GM19025 (cell line): ENCODE data around the gene TPBGL.

Experiments
- ATAC-seq: cut with Tn5 transposase; IDR thresholded peaks from one replicate; pipeline ENCODE4 v1.9.1; 2021; ENCODE audit warnings: mild to moderate bottlenecking, low read depth, moderate library complexity; ENCODE audit not compliant: unreplicated experiment

TPBGL gene

DNA sequence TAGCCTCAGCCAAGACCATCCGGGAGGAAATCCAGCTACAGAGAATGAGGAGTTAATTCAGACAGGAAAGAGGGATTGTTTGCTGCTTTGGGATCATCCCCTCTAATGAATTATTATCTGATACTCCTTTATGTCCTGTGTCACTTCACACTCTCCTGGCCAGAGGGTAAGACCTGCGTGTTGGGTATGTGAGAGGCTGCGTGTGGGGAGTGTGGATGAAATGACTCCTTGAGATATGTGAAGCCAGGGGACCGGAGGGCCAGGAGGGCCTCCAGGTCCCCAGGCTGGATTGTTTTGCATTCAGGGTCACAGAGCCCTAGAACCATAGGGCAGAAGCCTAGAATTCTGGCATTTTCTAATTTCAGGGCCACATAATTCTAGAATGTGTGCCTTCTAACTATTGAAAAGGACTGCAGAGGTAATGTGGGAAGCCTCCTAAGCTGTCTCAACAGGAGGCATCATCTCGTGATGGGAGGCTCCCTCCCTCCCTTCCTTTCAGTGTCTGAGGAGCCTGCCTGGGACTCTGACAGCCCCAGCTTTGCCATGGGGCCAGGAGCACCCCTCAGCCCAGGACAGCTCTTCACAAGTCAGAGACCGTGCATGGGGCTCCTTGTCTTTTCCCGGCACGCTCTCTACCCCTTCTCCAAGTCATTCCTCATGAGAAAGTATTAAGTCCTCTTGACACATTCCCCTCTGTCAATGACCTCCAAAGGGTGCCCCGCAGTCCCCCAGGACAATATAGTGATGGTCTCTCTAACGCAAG is 3.7 kb downstream of the TPBGL start:
- ATAC-seq, result no peak

DNA sequence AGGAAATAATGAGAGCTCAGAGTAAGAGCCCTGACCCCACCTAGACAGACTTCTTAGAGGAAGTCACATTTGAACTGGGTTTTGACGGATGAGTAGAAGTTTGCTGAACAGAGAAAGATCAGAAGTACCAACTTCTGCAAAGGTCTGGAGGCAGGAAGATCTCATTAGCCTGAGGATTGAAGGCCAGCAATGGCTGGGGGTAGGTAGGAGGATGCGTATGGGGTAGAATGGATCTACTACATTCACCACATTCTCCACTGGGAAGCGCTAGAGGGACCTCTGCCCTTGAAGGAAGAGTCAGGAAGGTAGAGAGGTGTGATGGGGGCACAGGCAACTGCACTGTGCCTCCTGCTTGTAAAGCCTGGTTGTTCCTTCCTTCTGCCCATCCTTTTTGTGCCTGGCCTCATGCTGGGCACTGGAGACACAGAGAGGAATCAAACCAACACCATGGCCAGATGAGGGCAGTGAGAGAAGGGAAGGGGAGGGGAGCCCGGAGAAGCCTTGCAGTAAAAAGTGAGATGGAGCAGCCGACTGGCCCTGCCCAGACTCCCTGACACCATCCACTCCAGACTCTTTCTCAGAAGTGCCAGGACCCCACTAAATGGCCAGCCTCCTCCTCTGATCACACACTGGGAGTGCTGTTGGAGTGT is 4.9 kb downstream of the TPBGL start:
- ATAC-seq, result no peak

DNA sequence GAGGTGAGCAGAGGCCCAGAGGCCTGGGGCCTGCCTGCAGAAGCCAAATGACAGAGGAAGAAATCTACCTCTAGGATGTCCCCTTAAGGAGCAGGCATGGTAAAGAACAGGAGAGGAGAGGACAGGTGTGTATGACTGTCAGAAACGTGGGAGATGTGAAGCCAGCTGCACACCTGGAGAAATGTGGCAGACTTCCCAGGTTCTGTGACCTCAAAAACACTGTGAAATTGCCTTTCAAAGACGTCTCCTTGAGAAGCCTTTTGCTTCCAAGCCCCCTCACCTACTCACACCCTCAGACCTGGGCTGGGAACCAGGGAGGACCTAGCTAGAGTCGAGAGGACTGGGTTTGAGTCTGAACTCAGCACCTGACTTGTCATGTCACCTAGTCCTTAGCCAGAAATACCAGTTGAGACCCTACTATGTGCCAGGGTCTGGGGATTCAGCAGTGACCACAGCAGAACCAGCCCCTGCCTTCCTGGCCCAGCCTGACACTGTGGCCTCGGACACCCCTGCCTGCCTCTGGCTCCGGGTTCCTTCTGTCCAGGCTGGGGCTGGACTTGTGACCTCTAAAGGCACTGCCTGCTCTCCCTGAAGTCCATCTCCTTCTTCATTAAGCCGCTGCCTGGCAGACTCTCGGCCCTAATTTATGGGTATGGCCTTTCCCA is 5.6 kb downstream of the TPBGL start:
- no peak for ATAC-seq

DNA sequence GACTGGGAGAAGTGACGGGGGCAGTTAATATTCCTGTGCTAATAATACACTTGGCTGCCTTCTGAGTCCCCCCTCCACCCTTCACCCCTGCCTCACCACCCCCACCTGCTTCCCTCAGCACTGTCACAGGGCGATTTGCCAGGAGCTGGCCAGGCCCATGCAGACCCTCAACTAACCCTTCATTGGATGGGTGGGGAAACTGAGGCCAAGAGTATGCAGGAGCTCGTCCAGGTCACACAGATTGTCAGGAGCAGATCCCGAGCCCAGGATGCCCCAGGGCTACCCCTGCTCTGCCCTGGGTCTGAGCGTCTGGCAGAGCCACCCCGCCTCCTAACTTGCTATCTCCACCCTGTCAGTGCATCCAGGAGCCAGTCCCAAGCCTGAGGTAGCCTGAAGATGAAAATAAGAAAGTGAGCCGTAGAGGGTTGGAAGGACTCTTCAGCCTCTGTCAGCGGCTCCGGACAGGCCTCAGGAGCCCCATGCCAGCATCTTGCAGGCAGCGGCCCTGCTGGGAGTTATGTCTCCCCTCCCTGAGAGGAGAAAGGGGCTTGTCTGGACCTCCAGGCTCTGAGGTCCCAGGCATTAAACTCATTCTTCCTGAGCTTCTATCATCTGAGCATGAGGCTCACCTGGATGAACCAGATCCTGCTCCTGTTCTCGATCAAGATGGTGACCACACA is 6.2 kb downstream of the TPBGL start:
- no peak for ATAC-seq

DNA sequence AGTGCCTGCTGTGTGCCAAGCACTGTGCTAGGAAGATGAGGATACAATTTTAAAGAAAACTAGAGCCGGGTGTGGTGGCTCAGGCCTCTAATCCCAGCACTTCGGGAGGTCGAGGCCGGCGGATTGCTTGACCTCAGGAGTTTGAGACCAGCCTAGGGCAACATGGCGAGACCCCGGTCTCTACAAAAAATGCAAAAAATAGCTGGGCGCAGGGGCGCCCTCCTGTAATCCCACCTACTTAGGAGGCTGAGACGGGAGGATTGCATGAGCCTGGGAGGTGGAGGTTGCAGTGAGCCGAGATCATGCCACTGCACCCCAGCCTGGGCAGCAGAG is 8.3 kb downstream of the TPBGL start:
- no peak for ATAC-seq

DNA sequence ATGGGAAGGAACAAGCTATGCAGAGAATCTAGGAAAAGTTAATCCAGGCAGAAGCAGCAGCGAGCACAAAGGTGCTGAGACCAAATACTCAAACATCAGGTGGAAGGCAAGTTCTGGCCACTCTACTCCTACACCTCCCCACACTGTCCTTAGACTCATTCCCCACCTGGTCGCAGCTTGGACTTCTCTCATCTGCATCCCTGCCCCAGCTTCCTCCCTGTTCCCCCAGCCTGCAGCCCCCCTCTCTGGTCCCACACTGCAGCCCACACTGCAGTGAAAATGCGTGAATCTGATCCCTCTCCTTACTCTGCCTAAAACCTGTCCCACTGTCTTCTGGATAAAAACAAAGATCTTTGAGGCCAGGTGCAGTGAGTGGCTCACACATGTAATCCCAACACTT is 9.1 kb downstream of the TPBGL start:
- no peak for ATAC-seq

DNA sequence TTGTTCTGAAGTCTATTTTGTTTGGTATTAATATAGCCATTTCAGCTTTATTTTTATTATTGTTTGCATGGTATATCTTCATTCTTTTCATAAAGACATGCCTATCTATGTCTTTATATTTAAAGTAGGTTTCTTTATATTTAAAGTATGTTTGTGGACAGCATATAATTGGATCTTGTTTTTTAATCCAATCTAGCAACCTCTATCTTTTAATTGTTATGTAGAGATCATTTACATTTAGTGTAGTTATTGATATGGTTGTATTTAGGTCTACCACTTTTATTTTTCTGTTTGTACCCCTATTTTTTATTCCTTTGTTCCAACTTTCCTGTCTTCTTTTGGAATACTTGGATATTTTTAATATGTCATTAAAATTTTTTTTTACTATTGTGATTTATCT is 13.8 kb downstream of the TPBGL start:
- no peak for ATAC-seq

DNA sequence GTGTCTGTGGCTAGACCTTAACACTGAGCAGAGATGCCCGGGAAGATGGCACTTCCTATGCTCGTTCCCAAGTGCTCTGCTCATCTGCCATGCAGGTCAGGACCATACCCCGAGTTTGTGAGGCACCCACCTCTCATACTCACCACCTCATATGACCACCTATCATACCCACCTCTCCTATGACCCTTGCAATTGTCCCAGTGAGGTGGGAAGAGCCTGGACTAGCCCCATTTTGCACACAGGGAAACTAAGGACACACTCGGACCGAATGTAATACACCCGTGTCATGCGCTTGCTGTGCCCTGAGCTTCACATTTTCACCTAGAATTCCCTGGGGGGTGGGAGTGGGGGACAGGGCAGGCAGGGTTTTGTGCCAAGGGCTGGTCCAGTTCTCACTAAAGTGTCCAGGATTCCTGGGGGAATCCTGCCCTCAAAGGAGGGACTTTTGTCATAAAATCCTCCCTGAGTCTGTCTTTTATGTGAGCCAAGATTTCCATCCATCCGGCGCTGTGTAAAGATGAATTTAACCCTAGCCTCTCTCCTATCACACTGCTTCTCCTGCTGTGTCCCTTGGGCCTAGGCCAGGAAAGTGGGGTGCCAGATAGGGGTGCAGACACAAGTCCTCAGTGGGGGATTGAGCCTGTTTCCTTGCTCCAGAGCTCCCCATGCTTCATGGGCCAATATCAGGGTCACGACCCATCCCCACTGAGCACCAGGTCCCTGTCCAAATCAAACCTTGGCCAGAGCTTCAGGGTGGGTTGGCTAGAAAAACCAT is 20.0 kb downstream of the TPBGL start:
- no peak for ATAC-seq

DNA sequence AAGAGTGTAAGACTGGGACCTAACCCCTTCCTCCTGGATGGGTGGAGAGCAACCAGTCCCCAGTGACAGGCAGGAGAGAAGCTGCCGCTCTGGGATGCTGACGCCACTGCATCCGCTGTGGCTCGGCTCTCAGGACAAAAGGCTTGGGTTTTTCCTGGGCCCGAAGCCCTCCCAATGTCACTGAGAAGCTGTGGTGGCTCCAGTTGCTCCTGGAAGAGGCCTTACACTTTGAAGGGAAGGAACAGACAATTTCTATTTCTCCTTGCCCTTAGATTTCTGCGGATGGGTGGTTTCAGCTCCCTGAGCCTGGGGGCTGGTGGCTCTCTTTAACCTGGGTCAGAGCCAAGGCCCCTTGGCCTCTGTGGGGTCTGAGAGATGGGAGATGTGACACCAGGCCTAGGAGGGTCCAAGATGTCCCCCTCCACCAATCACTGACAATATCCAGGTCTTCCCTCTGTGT is 21.4 kb downstream of the TPBGL start:
- no peak for ATAC-seq

DNA sequence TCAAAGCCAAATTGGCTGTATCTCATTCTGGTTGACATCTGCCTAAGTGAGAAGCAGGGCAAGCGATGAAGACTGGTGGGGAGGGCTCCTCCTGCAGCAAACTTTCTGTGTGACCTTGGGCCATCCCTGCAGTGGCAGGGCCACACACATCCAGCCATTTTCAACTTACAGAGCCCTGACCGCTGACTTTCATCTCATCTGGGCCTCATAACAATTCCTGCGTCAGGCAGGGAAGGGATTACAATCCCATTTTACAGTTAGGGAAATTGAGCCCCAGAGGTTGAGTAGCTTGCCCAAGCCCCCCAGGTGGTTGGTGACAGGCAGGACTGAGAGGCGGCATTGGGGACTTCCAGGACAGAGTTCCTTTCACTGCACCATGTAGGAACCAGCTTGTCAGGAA is 21.9 kb downstream of the TPBGL start:
- ATAC-seq, result no peak

DNA sequence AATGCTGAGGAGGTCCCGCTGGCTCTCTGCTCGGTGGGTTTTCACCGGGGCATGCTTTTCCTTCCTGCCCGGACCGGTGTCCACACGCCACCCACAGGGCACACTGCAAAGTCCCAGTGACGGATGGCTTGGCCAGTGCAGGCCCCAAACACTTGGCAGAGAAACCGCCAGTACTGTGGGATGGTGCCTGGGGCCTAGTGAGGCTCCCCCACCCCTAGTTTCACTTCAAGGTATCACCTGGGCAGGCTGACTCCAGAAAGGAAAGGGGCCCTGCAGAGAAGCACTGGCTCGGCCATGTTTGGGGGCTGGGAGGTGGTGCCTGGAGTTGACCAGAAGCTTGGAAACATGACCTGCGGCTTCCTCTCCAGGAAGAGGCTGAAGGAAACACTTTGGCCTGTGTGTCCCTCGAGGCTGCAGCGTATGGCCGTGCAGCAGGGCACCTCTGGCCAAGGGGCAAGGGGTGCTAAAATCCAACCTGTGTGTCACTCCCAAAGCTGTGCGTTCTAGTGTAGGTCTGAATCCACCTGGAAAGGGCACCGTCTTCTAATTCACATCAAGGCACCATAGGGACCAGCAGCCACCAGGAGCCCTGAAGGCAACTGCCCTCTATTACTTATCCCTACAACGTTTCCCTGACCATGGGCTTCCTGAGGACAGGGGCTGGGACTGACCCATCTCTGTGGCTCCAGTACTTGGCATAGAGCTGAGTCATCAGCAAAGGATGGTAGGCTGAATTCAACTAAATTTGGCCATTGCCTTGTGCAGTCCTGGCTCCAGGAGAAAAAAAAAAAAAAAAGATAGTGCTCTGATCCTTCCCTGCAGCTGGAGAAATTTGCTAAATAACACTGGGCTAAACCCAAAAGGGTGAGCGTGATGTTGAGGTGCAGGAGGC is 22.6 kb downstream of the TPBGL start:
- no peak for ATAC-seq

DNA sequence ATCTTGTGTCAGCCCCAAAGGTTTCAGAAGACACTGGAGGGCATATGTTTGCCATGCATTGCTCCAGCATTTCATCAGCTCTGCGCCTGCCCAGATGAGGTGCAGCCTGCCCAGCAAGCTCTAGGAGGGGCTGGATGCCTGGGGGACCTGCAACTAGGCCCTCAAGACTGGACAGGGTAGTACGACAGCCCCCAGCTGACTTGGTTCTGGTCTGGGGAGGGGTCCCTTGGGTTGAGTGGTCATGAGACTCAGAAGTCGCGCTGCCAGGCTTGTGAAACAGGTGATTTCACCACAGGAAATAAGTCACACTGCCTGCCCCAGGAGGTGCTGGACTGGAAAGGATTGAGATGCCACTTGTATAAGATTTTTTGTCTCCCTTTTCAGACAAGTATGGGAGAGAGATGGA is 23.4 kb downstream of the TPBGL start:
- ATAC-seq, result no peak

DNA sequence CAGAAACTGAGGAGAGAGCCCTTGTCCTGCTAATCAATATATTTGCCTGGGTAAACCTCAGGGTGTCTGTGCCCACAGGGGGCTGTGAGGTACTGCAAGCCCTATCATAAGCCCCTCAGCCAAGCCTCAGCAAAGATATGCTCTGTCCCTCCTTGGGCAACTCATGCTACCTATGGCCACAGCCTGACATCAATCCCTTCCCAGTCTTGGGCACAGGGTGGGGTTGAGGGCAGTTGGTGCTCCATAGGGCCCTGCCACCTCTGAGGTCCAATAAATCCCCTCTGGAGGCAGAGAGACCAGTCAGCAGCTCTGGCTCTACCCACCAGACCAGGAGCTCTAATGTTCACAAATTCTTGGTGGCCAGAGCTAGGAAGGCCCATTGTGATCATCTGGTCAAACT is 23.8 kb downstream of the TPBGL start:
- ATAC-seq, result no peak

DNA sequence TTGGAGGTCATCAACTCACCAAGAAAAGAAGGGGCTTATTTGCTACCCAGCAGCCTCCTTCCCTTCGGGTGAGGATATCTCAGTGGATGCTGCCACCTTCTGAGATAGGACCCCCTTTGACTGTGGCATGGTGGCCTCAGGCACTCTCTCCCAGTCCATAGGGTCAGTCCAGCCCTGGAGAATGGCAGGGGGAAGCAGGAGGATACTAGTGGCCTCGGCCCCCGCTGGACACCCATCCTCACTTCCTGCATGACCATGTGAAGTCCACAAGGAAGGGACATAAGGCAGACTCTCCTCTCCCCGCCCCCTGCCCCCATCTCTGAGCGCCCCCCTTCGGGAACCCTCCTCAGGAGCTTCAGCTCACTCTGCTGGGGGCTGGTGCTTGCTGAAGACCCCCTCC is 24.4 kb downstream of the TPBGL start:
- ATAC-seq, result no peak

DNA sequence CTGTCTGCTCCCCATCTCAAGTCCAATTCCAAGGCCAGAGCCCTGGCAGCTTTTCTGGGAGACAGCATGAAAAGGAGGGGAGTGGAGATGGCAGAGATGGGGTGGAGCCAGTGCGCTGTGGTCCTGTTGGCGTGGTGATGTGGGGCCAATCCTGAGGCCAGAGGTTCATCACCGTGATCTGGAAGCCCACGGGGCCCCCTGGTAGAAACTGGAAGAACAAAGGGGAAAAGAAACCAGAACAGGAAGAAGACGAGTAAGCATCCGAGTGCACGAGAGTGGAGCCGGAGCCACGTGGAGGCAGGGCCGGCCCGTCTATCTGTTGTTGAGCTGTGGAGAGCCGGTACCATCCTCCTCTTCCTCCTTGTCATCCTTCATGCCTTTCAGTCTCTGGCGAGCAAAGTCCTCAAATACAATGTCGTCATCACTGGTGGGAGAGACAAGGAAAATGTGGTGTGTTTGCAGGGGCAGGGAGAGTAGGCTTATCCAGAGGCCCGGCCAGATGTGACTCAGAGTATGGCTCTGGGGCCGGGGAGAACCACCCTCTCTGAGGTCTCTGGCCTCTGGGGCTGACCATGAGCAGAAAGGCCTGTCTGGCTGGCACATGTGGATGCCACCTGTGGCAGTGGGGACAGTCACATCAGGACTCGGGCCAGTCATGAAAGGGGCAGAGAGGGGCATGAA is 25.4 kb downstream of the TPBGL start:
- no peak for ATAC-seq

DNA sequence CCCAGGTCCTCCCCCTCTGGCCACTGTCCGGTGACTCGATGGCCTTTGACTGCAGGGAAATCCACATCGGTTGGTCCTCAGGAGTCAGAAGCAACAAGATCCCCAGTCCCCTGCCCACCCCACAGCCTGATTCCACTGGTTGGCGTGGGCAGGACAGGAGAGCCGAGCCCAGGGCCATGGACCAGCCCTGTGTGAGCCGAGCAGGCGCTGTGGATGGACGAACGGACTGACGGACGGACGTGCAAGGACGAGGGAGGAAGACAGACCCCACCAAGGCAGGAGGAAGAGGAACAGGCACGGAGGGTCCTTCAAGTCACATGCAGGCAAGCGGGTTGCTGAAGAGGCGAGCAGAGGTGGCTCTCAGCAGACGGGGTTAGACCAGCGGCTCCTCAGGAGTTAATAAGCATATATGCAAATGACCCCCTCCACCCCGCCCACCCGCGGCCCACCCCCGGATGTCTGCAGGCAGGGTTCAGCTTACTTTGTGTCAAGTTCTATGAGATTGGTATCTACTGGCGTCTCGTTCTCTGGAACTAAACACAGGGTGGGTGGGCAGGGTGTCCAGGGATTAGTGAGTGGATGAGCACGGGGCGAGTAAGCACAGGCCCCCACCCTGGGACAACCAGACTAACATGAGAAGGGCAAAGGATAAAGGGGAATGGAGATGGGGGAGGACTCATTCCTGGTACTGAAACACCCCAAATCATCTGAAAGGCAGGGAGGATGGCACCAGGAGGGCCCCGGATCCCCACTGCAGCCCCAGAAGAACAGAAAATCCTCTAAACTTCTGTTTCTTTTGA is 26.8 kb downstream of the TPBGL start:
- ATAC-seq, result no peak

DNA sequence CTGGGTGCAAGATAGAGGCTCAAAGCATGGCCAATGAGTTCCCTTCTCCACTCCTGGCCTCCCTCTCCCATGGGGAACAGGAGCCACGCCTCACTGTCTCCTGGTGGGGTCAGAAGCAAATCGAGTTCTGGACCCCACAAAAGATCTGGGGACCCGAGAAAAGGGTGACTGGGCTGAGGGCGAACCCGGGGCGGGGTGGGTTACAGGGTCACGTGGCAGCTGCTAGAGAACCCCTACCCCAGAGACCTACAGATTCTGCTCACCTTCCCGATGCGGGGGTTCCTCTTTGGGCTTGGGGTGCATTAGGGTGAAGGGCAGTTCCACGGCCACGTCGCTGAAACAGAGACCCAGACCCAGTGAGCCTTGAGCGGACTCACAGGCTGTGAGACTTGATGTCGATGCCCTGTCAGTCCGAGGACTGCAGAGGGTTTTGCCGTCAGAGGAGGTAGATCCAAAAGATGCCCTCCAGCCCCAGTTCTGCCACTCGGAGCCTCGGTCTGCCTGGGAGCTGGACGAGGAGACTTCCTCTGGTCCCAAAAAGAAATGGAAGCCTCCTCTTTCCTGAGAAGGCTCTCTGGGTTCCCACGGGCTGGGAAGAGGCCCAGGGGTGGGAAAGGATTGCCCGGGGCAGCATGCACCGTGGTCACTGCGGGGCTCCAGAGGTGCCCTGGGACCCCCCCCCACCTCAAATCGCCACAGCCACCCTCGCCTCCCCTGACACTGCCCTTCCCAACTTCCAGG is 28.2 kb downstream of the TPBGL start:
- ATAC-seq, result no peak

DNA sequence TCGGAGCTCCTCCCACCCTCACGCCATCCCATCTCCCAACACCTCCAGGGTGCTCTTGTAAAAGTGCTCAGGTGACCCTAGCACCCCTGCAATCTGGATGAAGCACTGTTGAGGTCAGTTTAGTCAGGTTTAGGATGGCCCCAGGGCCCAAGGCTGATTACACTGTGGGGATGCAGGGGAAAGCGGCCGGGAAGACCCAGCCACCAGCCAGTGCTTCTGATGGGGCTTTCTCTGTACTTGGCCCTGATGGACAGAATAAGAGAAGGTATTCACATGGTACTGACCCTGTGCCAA is 28.7 kb downstream of the TPBGL start:
- no peak for ATAC-seq
